Measurements from ENCODE around the gene ARHGEF12.

Gene ARHGEF12

DNA sequence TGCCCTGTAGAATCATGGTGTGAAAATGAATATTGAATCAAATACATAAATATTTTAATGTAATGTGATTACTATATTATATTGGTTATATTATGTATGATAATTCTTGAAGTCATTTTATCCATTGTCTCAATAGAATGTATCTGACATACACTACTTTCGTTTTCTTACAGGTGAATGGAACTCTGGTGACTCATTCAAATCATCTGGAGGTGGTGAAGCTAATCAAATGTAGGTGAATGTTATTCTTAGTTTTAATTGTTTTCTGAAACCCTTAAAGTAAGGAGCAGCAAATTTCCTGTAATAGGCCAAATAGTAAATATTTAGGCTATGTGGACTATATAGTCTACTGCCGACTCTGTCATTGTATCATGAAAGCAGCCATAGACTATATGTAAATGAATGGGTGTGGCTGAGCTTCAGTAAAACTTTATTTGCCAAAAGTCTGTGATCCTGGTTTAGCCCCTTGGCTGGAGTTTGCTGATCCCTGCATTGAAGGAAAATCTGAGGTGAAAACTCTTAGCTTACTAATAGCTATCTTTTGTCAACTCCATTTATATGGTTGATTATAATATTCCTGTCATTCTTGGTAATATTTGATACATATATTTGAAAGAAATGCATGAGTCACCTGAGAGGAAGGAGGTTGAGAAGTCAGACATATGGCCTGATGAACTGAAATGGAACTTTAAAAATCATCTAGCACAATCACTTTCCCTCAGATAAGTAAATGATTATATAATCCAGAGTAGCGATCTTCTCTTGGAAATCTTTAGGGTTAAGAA is 88.2 kb downstream of the ARHGEF12 start:
- no peak overlapping the region for H3K27ac ChIP-seq (ENCODE audit: low read depth, low read length, severe bottlenecking)
- WGBS, 2 experiments (ENCODE audit: insufficient coverage in 2 of 2), result 80 to 100% methylated on average over 1 of the region's 3 CpGs
- no peaks in the 10 kb centered on the region for H3K4me1 ChIP-seq (ENCODE audit: control insufficient read depth, insufficient read depth, low read length, poor library complexity, severe bottlenecking)
- H3K9me3 ChIP-seq (ENCODE audit: control insufficient read depth, low read length), result no peaks in the 10 kb centered on the region
- peaks cover 45% of the 10 kb centered on the region for H3K36me3 ChIP-seq (ENCODE audit: control insufficient read depth, insufficient read depth, low read length)
- no peak overlapping the region for H3K4me3 ChIP-seq (ENCODE audit: extremely low read depth, insufficient read depth, low read length, poor library complexity, severe bottlenecking)

DNA sequence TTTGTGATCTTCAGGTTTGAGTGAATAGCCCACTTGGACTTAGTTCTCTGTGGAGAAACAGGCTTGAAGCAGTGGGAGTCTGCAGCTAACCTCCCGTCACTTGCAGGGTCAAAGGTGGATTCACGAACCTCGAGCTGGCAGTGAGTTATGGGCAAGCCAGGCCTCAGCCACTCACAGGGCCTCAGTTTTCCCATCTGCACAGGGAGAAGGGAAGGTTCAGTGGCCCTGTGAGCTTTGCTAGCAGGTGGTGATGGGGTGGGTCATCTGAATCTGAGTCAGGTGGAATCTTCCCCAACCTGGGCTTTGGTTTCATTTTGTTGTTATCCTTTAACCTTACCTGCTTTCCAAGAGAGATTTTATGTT is 88.7 kb downstream of the ARHGEF12 start:
- 94 to 97% methylated on average over 3 of the region's 3 CpGs for WGBS, 2 experiments (ENCODE audit: insufficient coverage in 2 of 2)

DNA sequence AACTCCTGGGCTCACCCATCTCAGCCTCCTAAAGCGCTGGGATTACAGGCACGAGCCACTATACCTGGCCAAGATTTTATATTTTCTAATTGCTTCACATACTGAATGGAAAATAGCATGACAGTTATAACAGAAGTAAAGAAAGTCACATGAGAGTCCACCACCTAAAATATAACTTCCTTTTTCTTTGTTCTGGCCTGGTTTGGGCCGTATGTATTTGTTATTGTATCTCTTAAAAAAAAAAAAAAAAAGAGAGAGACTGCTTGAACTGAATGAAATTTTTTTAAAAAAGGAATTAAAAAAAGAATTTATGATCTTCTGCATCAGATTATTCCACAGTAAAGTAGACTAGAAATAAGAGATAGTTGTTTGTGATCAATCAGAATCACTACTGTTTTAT is 89.3 kb downstream of the ARHGEF12 start:
- WGBS, 2 experiments (ENCODE audit: insufficient coverage in 2 of 2), result 90% methylated on average over 2 of the region's 3 CpGs; no CpG with 5 or more reads in 1 of the 2 experiments
- Histone ChIP-seq H3K4me3 (ENCODE audit: extremely low read depth, insufficient read depth, low read length, poor library complexity, severe bottlenecking) (no peak overlapping the region), H3K36me3 (ENCODE audit: control insufficient read depth, insufficient read depth, low read length) (peaks cover 45% of the 10 kb centered on the region), H3K9me3 (ENCODE audit: control insufficient read depth, low read length) (no peaks in the 10 kb centered on the region), H3K27ac (ENCODE audit: low read depth, low read length, severe bottlenecking) (no peak overlapping the region), H3K4me1 (ENCODE audit: control insufficient read depth, insufficient read depth, low read length, poor library complexity, severe bottlenecking) (no peaks in the 10 kb centered on the region)

More for the DNA sequence above, 88.7 kb downstream of the ARHGEF12 start:
- H3K36me3 ChIP-seq (ENCODE audit: control insufficient read depth, insufficient read depth, low read length), result peaks cover 47% of the 10 kb centered on the region
- H3K4me3 ChIP-seq (ENCODE audit: extremely low read depth, insufficient read depth, low read length, poor library complexity, severe bottlenecking), result no peak overlapping the region
- H3K27ac ChIP-seq (ENCODE audit: low read depth, low read length, severe bottlenecking), result no peak overlapping the region
- H3K4me1 ChIP-seq (ENCODE audit: control insufficient read depth, insufficient read depth, low read length, poor library complexity, severe bottlenecking), result no peaks in the 10 kb centered on the region
- no peaks in the 10 kb centered on the region for H3K9me3 ChIP-seq (ENCODE audit: control insufficient read depth, low read length)

DNA sequence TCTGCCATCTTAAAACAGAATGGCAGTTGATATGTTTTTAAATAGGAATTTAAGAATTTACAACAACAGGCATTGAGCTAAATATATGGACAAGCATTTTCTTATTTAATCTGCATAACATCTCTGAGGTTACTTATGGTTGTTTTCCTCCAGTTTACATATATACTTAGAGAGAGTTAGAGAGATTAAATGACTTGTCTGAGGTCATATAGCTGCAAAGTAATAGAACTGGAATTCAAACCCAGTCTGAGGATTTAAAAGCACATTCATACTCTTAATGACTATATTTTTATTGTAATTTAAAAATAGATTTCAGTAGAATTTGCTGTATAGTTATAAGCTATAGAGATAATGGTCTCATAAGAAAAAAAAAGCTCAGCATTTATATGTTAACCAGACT is 93.9 kb downstream of the ARHGEF12 start:
- no peak overlapping the region for H3K27ac ChIP-seq (ENCODE audit: low read depth, low read length, severe bottlenecking)
- no peak overlapping the region for H3K4me3 ChIP-seq (ENCODE audit: extremely low read depth, insufficient read depth, low read length, poor library complexity, severe bottlenecking)
- H3K4me1 ChIP-seq (ENCODE audit: control insufficient read depth, insufficient read depth, low read length, poor library complexity, severe bottlenecking), result no peaks in the 10 kb centered on the region
- no peaks in the 10 kb centered on the region for H3K9me3 ChIP-seq (ENCODE audit: control insufficient read depth, low read length)
- peaks cover 42% of the 10 kb centered on the region for H3K36me3 ChIP-seq (ENCODE audit: control insufficient read depth, insufficient read depth, low read length)

DNA sequence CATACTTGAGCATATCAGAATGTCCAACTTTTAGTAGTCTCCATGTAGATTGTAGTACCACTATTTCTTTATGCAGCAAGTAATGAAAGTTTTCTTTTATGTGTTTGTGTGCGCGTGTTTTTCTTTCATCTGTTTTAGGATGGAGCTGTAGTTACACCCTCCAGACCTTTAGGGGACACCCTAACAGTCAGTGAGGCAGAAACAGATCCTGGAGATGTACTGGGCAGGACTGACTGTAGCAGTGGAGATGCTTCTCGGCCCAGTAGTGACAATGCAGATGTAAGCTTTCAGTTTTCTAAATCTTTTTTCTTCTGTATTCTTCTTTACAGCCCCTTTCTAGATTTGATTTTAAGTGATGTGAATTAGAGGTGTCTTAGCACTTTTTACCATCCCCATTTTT is 95.4 kb downstream of the ARHGEF12 start:
- H3K4me1 ChIP-seq (ENCODE audit: control insufficient read depth, insufficient read depth, low read length, poor library complexity, severe bottlenecking), result no peaks in the 10 kb centered on the region
- peaks cover 46% of the 10 kb centered on the region for H3K36me3 ChIP-seq (ENCODE audit: control insufficient read depth, insufficient read depth, low read length)
- H3K4me3 ChIP-seq (ENCODE audit: extremely low read depth, insufficient read depth, low read length, poor library complexity, severe bottlenecking), result no peak overlapping the region
- H3K9me3 ChIP-seq (ENCODE audit: control insufficient read depth, low read length), result no peaks in the 10 kb centered on the region
- H3K27ac ChIP-seq (ENCODE audit: low read depth, low read length, severe bottlenecking), result peak overlapping the region; percentile 93
- WGBS, 2 experiments (ENCODE audit: insufficient coverage in 2 of 2), result 90% methylated on average over 2 of the region's 3 CpGs; no CpG with 5 or more reads in 1 of the 2 experiments

DNA sequence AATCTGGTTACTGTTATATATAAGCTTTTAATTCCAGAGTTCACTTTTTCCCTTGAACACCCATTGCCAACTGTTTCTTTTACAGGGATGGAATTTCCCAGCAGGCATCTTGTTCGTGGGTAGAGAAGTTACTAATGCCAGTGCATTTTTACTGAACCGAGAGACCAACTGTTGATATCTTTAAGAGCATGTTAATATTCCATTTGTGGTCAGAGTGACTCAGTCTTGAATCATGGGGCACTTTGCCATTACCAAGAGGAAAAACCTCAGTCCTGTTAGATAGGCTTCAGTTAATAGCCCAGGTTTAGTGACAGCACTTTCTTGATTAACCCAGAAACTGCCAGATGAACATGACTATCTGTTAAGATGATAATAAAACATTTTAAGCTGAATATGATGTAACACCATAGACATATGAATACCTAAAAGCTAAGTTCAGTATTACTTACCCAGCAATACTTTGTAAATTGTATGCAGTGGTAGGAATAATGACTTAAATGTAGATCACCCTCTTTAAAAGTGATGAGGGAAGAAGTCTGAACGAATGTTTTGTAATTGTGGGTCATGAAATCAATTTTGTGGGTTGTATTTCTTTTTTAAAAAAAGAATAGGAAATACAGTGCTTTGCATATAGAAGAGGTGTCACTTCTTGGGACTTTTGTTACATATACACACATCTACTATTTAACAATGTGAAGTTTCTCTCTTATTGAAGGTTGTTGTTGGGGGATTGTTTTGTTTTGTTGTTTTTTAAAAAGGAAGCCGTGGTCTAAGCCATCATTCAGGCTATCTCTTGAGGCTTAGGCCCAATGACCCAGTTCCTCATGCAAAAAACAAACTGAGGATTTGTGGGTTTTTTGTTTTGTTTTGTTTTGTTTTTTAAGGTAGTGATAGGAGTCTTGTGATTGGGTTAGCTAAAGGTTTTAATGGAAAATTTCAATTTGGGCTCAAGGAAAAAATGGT is 96.1 kb downstream of the ARHGEF12 start:
- Histone ChIP-seq H3K9me3 (ENCODE audit: control insufficient read depth, low read length) (no peaks in the 10 kb centered on the region), H3K36me3 (ENCODE audit: control insufficient read depth, insufficient read depth, low read length) (peaks cover 47% of the 10 kb centered on the region), H3K4me3 (ENCODE audit: extremely low read depth, insufficient read depth, low read length, poor library complexity, severe bottlenecking) (no peak overlapping the region), H3K27ac (ENCODE audit: low read depth, low read length, severe bottlenecking) (peak overlapping the region; percentile 93), H3K4me1 (ENCODE audit: control insufficient read depth, insufficient read depth, low read length, poor library complexity, severe bottlenecking) (no peaks in the 10 kb centered on the region)
- WGBS, 2 experiments (ENCODE audit: insufficient coverage in 2 of 2), result 90 to 100% methylated on average over 2 to 4 of the region's 4 CpGs

DNA sequence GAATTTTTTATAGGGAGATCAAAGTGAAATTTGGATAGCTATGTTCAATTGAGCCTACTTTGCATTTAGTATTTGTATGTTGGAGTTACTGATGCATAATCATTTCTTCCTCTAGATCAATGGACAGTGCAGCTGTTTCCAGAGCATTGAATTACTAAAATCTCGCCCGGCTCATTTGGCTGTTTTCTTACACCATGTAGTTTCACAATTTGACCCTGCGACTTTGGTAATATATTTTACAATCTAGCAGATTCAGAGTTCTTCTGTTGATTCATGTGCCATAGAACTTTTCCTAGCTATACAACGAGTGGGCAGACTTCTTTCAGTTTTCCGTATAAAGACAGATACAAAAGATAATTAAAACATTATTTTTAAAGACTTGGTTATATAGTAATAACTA is 105.4 kb downstream of the ARHGEF12 start:
- Histone ChIP-seq H3K36me3 (ENCODE audit: control insufficient read depth, insufficient read depth, low read length) (peaks cover 66% of the 10 kb centered on the region), H3K27ac (ENCODE audit: low read depth, low read length, severe bottlenecking) (no peak overlapping the region), H3K4me1 (ENCODE audit: control insufficient read depth, insufficient read depth, low read length, poor library complexity, severe bottlenecking) (no peaks in the 10 kb centered on the region), H3K9me3 (ENCODE audit: control insufficient read depth, low read length) (no peaks in the 10 kb centered on the region), H3K4me3 (ENCODE audit: extremely low read depth, insufficient read depth, low read length, poor library complexity, severe bottlenecking) (no peak overlapping the region)
- WGBS, 2 experiments (ENCODE audit: insufficient coverage in 2 of 2), result 92 to 100% methylated on average over 2 of the region's 5 CpGs

DNA sequence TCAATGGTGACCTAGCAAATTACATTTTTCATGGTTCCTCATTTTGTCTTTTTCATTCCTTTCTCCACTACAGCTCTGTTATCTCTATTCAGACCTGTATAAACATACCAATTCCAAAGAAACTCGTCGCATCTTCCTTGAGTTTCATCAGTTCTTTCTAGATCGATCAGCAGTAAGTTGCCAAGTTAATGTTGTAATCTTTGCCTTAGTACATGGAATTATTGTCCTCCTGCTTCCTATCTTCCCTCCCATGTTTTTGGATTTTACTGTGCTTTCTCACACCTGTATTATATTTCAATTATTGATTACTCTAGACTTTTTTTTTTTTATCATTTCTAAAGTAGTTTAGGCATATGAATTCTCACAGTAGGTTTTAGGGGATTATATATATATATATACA is 105.8 kb downstream of the ARHGEF12 start:
- no peak overlapping the region for H3K27ac ChIP-seq (ENCODE audit: low read depth, low read length, severe bottlenecking)
- H3K36me3 ChIP-seq (ENCODE audit: control insufficient read depth, insufficient read depth, low read length), result peaks cover 71% of the 10 kb centered on the region
- H3K9me3 ChIP-seq (ENCODE audit: control insufficient read depth, low read length), result no peaks in the 10 kb centered on the region
- WGBS, 2 experiments (ENCODE audit: insufficient coverage in 2 of 2), result 92% methylated on average over 2 of the region's 3 CpGs; no CpG with 5 or more reads in 1 of the 2 experiments
- no peaks in the 10 kb centered on the region for H3K4me1 ChIP-seq (ENCODE audit: control insufficient read depth, insufficient read depth, low read length, poor library complexity, severe bottlenecking)
- no peak overlapping the region for H3K4me3 ChIP-seq (ENCODE audit: extremely low read depth, insufficient read depth, low read length, poor library complexity, severe bottlenecking)

DNA sequence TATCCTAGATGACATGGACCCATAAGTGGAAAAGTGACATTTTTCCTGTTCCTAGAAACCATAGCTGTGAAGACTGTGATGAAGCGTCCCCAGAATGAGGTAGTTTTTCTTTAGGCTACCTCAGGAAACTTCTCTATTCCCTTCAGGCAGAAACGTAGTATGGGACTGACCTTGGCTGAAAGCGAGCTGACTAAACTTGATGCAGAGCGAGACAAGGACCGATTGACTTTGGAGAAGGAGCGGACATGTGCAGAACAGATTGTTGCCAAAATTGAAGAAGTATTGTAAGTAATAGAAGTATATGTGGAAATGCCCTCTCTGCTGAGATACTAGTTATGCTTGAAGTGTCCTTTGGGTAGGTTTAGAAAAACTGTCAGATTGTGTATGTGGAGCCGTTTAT is 110.6 kb downstream of the ARHGEF12 start:
- no peaks in the 10 kb centered on the region for H3K9me3 ChIP-seq (ENCODE audit: control insufficient read depth, low read length)
- peaks cover 82% of the 10 kb centered on the region for H3K36me3 ChIP-seq (ENCODE audit: control insufficient read depth, insufficient read depth, low read length)
- no peak overlapping the region for H3K27ac ChIP-seq (ENCODE audit: low read depth, low read length, severe bottlenecking)
- no peaks in the 10 kb centered on the region for H3K4me1 ChIP-seq (ENCODE audit: control insufficient read depth, insufficient read depth, low read length, poor library complexity, severe bottlenecking)
- no peak overlapping the region for H3K4me3 ChIP-seq (ENCODE audit: extremely low read depth, insufficient read depth, low read length, poor library complexity, severe bottlenecking)
- 92 to 98% methylated on average over 5 to 6 of the region's 7 CpGs for WGBS, 2 experiments (ENCODE audit: insufficient coverage in 2 of 2)

DNA sequence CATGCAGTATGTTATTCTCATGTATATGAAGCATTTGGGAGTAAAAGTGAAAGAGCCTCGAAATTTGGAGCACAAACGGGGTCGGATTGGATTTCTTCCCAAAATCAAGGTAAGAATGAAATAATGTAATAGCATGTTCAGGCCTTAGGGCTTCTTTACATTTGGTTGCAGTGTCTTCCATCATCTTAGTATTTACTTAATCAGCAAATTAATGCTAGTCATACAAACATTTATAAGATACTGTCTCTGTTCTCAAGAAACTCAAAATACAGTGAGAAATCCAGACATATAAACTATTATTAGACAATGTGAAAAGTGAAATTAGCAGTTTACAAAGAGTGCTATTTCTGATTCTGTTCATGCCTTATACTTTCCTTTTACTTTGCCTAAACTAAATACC is 112.0 kb downstream of the ARHGEF12 start:
- Histone ChIP-seq H3K4me3 (ENCODE audit: extremely low read depth, insufficient read depth, low read length, poor library complexity, severe bottlenecking) (no peak overlapping the region), H3K4me1 (ENCODE audit: control insufficient read depth, insufficient read depth, low read length, poor library complexity, severe bottlenecking) (no peaks in the 10 kb centered on the region), H3K27ac (ENCODE audit: low read depth, low read length, severe bottlenecking) (no peak overlapping the region), H3K9me3 (ENCODE audit: control insufficient read depth, low read length) (no peaks in the 10 kb centered on the region), H3K36me3 (ENCODE audit: control insufficient read depth, insufficient read depth, low read length) (peaks cover 83% of the 10 kb centered on the region)
- WGBS, 2 experiments (ENCODE audit: insufficient coverage in 2 of 2), result 100% methylated on average over 1 of the region's 3 CpGs; no CpG with 5 or more reads in 1 of the 2 experiments

DNA sequence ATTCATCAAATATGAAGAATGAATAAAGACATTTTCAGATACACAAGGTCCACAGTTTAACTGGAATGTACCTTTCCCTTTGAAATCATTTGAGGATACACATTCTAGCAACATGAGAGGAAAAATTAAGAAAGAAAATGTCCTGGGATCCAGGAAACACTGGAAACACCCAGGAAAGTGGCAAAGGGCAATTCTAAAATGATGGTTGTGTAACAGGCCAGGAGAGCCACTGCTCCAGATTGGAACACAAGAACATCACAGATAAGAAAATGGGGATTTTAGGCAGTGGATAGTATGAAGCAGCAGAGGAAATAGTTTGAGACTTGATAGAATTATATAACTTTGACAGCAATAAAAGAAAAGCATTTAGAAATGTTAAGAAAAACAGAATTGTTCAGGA is 119.3 kb downstream of the ARHGEF12 start:
- H3K4me1 ChIP-seq (ENCODE audit: control insufficient read depth, insufficient read depth, low read length, poor library complexity, severe bottlenecking), result peaks cover 9% of the 10 kb centered on the region
- H3K27ac ChIP-seq (ENCODE audit: low read depth, low read length, severe bottlenecking), result no peak overlapping the region
- H3K36me3 ChIP-seq (ENCODE audit: control insufficient read depth, insufficient read depth, low read length), result peaks cover 91% of the 10 kb centered on the region
- no peak overlapping the region for H3K4me3 ChIP-seq (ENCODE audit: extremely low read depth, insufficient read depth, low read length, poor library complexity, severe bottlenecking)
- no peaks in the 10 kb centered on the region for H3K9me3 ChIP-seq (ENCODE audit: control insufficient read depth, low read length)
